Measurements from ENCODE around the gene GXYLT1. TPM values are rescaled to one million over a fixed set of nuclear protein-coding genes. Genes with fewer than 3 reads are reported as not detected.

The GXYLT1 gene
- total and polyA plus RNA-seq, 9 of the 15 experiments (the other 6 are each of a cell fraction or from before 2014, with no cell fraction given), result 1.4 to 9.3 (median 5.5) TPM

GRCh38 chr12:42135259-42135814 is 9.3 kb downstream of the GXYLT1 start:
- no peak for TF ChIP-seq TFAM (CRISPR knock-in tag; conservative IDR thresholded peaks at IDR 0.05)
- no peak for TF ChIP-seq LCOR (CRISPR knock-in tag; IDR thresholded peaks at IDR 0.05)
- TF ChIP-seq TCF7L2 (IDR thresholded peaks at IDR 0.05; ENCODE audit: low read depth, low read length), result no peak
- peak; percentile 34; the same call in 1 of the 2 replicates for TF ChIP-seq CEBPB (tag; IDR thresholded peaks at IDR 0.05)
- no peak for TF ChIP-seq DDX20 (tag; IDR thresholded peaks at IDR 0.05; ENCODE audit: low read depth)
- BruUV-seq (replicated peaks), result no TSS peak
- Histone ChIP-seq H3K4me3 (no peak overlapping the region), H3K79me2 (ENCODE audit: control insufficient read depth, insufficient read depth, low read length) (peaks cover 12% of the 10 kb centered on the region; the same call in 2 of the 3 replicates), H3K4me2 (ENCODE audit: insufficient read depth, low read length) (no peak overlapping the region), H3K36me3 (ENCODE audit: control insufficient read depth, insufficient read depth, low read length) (no peaks in the 10 kb centered on the region), H3K4me1 (replicated peaks in 1 of 2; ENCODE audit: control insufficient read depth in 2 of 2, insufficient read depth in 2 of 2, low read length in 2 of 2) (0 out of 5 replicates have a peak, but pooled peaks cover 0 to 1% of the 10 kb centered on the region in 2 experiments), H4K20me1 (replicated peaks; ENCODE audit: control insufficient read depth, insufficient read depth, low read length) (no peaks in the 10 kb centered on the region), H2AFZ (ENCODE audit: low read depth, low read length) (no peak overlapping the region), H3K27me3 (ENCODE audit: control insufficient read depth in 2 of 2, insufficient read depth in 2 of 2, low read length in 2 of 2) (no peaks in the 10 kb centered on the region), H3K9me1 (ENCODE audit: control insufficient read depth, insufficient read depth, low read length) (no peaks in the 10 kb centered on the region), H3K9ac (ENCODE audit: insufficient read depth in 1 of 2, low read depth in 2 of 2, low read length in 2 of 2) (no peak overlapping the region), H3K9me3 (replicated peaks; ENCODE audit: control insufficient read depth, insufficient read depth, low read depth, low read length) (no peaks in the 10 kb centered on the region), H3K27ac (ENCODE audit: extremely low read depth, low read depth, low read length) (no peak overlapping the region)
- no peak for FAIRE-seq
- POLR2A ChIA-PET, result interaction anchor here (1.0 kb wide), 1 partner anchor 20 kb away, joined by 3 read pairs; no protein-coding TSS in a partner anchor
- intact Hi-C loops (cut with micrococcal nuclease) (no loop called here), in situ Hi-C loops (cut with MboI) (loop anchor here (25.0 kb wide), 1 partner anchor 427 kb away; no protein-coding TSS in a partner anchor)
- 66% methylated on average over 3 of the region's 3 CpGs for WGBS (ENCODE audit: insufficient coverage, low coverage, missing lambda C conversion rate)
- ATAC-seq, result no peak
- CTCF ChIA-PET (ENCODE audit: low intra/inter-chr PET ratio), result no interaction called here
- no peak for DNase-seq (ENCODE audit: extremely low read depth in 1 of 4, low spot score in 3 of 4)
